NCI-H1417 treated with DMSO at 0.1 percent for 48 hours (cell line): ENCODE data around the gene GP9.

ENCODE experiments used
- DNase-seq: peaks from one replicate; lab custom pipeline; 2025; lab: John Stamatoyannopoulos, UW

Gene GP9

GRCh38 chr3:129060276-129061022 is at the start of gene GP9:
Gene GP9 (plus strand): TSS chr3:129060779. CDS start chr3:129061740, 961 bp downstream.
- DNase-seq, result no peak

- no peak for DNase-seq
Observed at GRCh38 chr3:129013491-129013891, 47.1 kb upstream of the GP9 start.

- no peak for DNase-seq
Observed at GRCh38 chr3:129014148-129014547, 46.4 kb upstream of the GP9 start.

GRCh38 chr3:129014793-129015345 is 45.7 kb upstream of the GP9 start:
- no peak for DNase-seq

GRCh38 chr3:129015388-129016105 is 45.0 kb upstream of the GP9 start:
- DNase-seq, result no peak

GRCh38 chr3:129016356-129016719 is 44.2 kb upstream of the GP9 start:
- DNase-seq, result no peak

- no peak for DNase-seq
Observed at GRCh38 chr3:129016720-129017483, 43.7 kb upstream of the GP9 start.

- no peak for DNase-seq
Observed at GRCh38 chr3:129017484-129017899, 43.1 kb upstream of the GP9 start.

GRCh38 chr3:129018271-129018670 is 42.3 kb upstream of the GP9 start:
- DNase-seq, result no peak

GRCh38 chr3:129018751-129019150 is 41.8 kb upstream of the GP9 start:
- no peak for DNase-seq

- DNase-seq, result no peak
Observed at GRCh38 chr3:129019266-129019665, 41.3 kb upstream of the GP9 start.

- no peak for DNase-seq
Observed at GRCh38 chr3:129020691-129021090, 39.9 kb upstream of the GP9 start.

GRCh38 chr3:129021140-129021551 is 39.4 kb upstream of the GP9 start:
- no peak for DNase-seq

GRCh38 chr3:129022114-129023007 is 38.2 kb upstream of the GP9 start:
- no peak for DNase-seq

GRCh38 chr3:129023008-129023358 is 37.6 kb upstream of the GP9 start:
- no peak for DNase-seq

GRCh38 chr3:129023909-129024308 is 36.7 kb upstream of the GP9 start:
- DNase-seq, result no peak

GRCh38 chr3:129025108-129025507 is 35.5 kb upstream of the GP9 start:
- no peak for DNase-seq

GRCh38 chr3:129025691-129026435 is 34.7 kb upstream of the GP9 start:
- DNase-seq, result no peak

- peak; percentile 91 for DNase-seq
Observed at GRCh38 chr3:129026728-129027543, 33.6 kb upstream of the GP9 start.

GRCh38 chr3:129027544-129027880 is 33.1 kb upstream of the GP9 start:
- DNase-seq, result no peak
